IPS-11a (cell line): ENCODE measurements around the gene SLC15A2.
"Not testable (repeated sequence)": the region's sequence is repeated elsewhere in the genome, so short reads cannot be mapped to it uniquely, and the experiment has no call there.

ENCODE experiments used
- H3K4me3 ChIP-seq: one replicate; pipeline ENCODE4 v1.5.1; 2013; ENCODE audit warnings: low read depth, low read length, control low read depth

SLC15A2 gene

GRCh38 chr3:121924734-121925133 lies 30.5 kb downstream of the SLC15A2 start:
- no peak overlapping the region for H3K4me3 ChIP-seq

DNA sequence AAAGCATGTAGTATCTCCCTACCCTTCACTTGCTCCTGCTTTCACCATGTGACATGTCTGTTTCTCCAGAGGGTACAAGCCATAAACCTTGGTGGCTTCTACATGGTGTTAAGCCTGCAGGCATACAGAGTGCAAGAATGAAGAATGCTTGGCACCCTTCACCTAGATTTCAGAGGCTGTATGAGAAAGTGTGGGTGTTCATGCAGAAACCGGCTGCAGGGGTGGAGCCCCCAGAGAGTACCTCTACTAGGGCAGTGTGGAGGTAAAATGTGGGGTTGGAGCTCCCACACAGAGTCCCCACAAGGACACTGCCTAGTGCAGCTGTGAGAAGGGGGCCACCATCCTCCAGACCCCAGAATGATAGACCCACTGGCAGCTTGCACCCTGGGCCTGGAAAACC lies 32.2 kb downstream of the SLC15A2 start:
- no peak overlapping the region for H3K4me3 ChIP-seq

GRCh38 chr3:121938141-121938855 lies 44.1 kb downstream of the SLC15A2 start:
- H3K4me3 ChIP-seq, result not testable (repeated sequence)

DNA sequence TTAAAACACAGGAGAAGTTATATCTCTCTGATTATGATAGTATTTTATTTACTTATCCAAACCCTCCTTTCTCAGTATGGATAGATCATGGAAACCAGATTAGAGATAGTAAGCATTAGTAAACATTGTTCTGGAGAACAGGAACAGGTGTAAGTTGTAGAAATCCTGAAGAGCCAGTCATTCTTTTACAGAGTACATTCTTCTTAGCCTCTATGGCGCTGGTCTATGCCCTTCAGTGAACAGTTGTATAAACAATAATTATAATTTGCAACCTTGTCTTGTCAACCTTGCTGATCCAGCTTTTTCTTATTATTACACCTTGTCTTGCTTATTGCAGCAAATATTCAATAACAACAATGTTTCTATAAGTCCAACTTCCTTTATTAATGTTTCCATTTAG lies 47.4 kb downstream of the SLC15A2 start:
- no peak overlapping the region for H3K4me3 ChIP-seq

- no peak overlapping the region for H3K4me3 ChIP-seq
Observed at GRCh38 chr3:121942116-121942786, 48.0 kb downstream of the SLC15A2 start.

GRCh38 chr3:121943431-121943830 lies 49.2 kb downstream of the SLC15A2 start:
- no peak overlapping the region for H3K4me3 ChIP-seq

DNA sequence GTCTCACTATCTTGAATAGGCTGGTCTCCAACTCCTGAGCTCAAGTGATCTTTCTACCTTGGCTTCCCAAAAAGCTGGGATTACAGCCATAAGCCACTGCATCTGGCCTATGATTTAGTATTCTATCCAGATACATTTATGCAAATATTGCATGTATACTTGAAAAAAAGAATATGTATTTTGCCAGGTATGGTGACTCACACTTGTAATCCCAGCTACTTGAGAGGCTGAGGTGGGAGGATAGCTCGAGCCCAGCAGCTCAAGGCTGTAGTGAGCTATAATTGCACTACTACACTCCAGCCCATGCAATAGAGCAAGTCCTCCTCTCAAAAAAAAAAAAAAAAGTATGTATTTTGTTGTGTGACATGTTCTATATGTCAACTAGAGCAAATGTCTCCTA lies 54.4 kb downstream of the SLC15A2 start:
- no peak overlapping the region for H3K4me3 ChIP-seq

GRCh38 chr3:121951291-121951919 lies 57.2 kb downstream of the SLC15A2 start:
- no peak overlapping the region for H3K4me3 ChIP-seq

GRCh38 chr3:121956363-121956762 lies 62.2 kb downstream of the SLC15A2 start:
- no peak overlapping the region for H3K4me3 ChIP-seq

GRCh38 chr3:121957674-121958415 lies 63.6 kb downstream of the SLC15A2 start:
- H3K4me3 ChIP-seq, result no peak overlapping the region

DNA sequence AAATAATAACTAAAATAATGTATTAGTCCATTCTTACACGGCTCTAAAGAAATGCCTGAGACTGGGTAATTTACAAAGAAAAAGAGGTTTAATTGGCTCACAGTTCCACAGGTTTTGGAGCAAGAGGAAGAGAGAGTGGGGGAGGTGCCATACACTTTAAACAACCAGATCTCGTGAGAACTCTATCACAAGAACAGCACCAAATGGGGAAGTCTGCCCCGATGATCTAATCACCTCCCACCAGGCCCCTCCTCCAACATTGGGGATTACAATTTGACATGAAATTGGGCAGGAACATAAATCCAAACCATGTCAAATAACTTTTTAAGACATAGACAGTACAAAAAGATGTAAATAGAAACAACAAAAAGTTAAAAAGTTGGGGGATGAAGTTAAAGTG lies 64.6 kb downstream of the SLC15A2 start:
- H3K4me3 ChIP-seq, result no peak overlapping the region

DNA sequence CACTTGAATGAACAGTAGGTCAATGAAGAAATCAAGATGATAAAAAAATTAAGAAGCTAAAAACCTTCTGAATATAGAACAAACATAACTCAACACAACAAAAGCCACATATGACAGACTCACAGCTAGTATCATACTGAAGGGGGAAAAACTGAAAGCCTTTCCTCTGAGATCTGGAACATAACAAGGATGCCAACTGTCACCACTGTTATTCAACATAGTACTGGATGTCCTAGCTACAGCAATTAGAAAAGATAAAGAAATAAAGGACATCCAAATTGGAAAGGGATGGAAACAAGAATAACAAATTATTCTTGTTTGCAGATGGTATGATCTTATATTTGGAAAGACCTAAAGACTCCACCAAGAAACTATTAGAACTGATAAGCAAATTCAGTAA lies 67.1 kb downstream of the SLC15A2 start:
- no peak overlapping the region for H3K4me3 ChIP-seq

DNA sequence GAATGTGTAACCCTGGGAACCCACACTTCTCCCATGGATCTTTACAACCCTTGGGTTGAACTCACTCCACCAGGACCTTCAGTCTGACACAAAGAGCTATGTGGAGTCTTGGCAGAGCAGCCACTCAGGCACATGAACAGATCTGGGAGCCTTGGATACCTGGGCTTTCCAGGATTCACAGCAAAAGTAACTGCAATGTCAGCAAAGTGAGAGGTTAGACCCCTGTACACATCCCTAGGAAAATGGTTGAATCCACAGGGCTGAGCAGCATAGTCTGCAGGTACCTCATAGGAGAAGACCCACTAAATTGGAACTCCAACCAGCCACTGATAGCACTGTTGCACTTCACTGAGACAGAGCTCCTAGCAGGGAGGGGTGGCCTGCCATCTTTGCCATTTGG lies 68.2 kb downstream of the SLC15A2 start:
- no peak overlapping the region for H3K4me3 ChIP-seq

GRCh38 chr3:121963608-121964007 lies 69.4 kb downstream of the SLC15A2 start:
- no peak overlapping the region for H3K4me3 ChIP-seq

DNA sequence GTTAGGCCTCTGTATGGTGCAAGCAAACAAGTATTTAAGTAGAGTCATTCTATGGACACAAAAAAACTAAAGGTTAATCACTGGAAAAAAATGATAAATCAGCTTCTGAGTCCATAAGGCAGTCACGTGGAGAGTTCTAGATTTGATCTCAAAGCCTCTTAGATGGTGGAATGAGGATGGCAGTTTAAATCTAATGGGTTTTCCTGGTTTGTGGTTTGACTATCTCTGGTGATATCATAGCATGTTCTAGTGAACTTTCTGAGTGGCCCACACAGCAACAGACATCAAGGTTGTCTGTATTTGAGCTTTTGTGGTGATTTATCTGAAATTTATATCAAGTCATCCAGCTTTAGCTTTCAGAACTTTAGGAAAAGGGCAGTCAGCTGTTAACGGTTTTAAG lies 75.4 kb downstream of the SLC15A2 start:
- H3K4me3 ChIP-seq, result no peak overlapping the region

GRCh38 chr3:121970047-121970446 lies 75.8 kb downstream of the SLC15A2 start:
- no peak overlapping the region for H3K4me3 ChIP-seq

GRCh38 chr3:121974601-121975111 lies 80.5 kb downstream of the SLC15A2 start:
- H3K4me3 ChIP-seq, result no peak overlapping the region

GRCh38 chr3:121975702-121976302 lies 81.6 kb downstream of the SLC15A2 start:
- H3K4me3 ChIP-seq, result no peak overlapping the region

GRCh38 chr3:121976727-121977126 lies 82.5 kb downstream of the SLC15A2 start:
- no peak overlapping the region for H3K4me3 ChIP-seq

- no peak overlapping the region for H3K4me3 ChIP-seq
Observed at GRCh38 chr3:121979246-121979645, 85.0 kb downstream of the SLC15A2 start.
